Osteocyte (in vitro differentiated cells): ENCODE results near the gene BAHCC1. TPM values are rescaled to one million over a fixed set of nuclear protein-coding genes. Genes with fewer than 3 reads are reported as not detected.

Experiments used
- DNase-seq: peaks from one replicate; pipeline ENCODE4 v3.0.0; 2021; ENCODE audit warnings: mixed read lengths; ENCODE audit not compliant: unreplicated experiment; ENCODE audit errors: extremely low spot score
- H3K27ac Mint-ChIP-seq: one replicate; pipeline ENCODE4 v1.8.0; 2021; ENCODE audit warnings: mild to moderate bottlenecking, mixed read lengths; ENCODE audit not compliant: unreplicated experiment
- H3K27me3 Mint-ChIP-seq: one replicate; pipeline ENCODE4 v1.8.0; 2021; ENCODE audit warnings: mixed read lengths; ENCODE audit not compliant: unreplicated experiment
- H3K36me3 Mint-ChIP-seq: one replicate; pipeline ENCODE4 v1.8.0; 2021; ENCODE audit warnings: mixed read lengths; ENCODE audit not compliant: unreplicated experiment
- H3K4me1 Mint-ChIP-seq: one replicate; pipeline ENCODE4 v1.8.0; 2021; ENCODE audit warnings: mixed read lengths; ENCODE audit not compliant: unreplicated experiment
- H3K4me3 Mint-ChIP-seq: one replicate; pipeline ENCODE4 v1.8.0; 2021; ENCODE audit warnings: mild to moderate bottlenecking, moderate library complexity, mixed read lengths; ENCODE audit not compliant: unreplicated experiment
- H3K9me3 Mint-ChIP-seq: one replicate; pipeline ENCODE4 v1.8.0; 2021; ENCODE audit warnings: mixed read lengths; ENCODE audit not compliant: unreplicated experiment
- CTCF ChIP-seq: fragments of 200-600 bp; sonication (generic); IDR thresholded peaks from 2 replicates; pipeline ENCODE4 v1.5.0; 2021; ENCODE audit warnings: antibody characterized with exemption, mild to moderate bottlenecking, moderate library complexity
- total RNA-seq: library from RNA; stranded (reverse); gene quantifications from 2 replicates; pipeline ENCODE4 v1.2.1, GENCODE V29; 2021

BAHCC1 gene
- total RNA-seq, 1 donor from 2014 or later: 55.7 TPM

DNA sequence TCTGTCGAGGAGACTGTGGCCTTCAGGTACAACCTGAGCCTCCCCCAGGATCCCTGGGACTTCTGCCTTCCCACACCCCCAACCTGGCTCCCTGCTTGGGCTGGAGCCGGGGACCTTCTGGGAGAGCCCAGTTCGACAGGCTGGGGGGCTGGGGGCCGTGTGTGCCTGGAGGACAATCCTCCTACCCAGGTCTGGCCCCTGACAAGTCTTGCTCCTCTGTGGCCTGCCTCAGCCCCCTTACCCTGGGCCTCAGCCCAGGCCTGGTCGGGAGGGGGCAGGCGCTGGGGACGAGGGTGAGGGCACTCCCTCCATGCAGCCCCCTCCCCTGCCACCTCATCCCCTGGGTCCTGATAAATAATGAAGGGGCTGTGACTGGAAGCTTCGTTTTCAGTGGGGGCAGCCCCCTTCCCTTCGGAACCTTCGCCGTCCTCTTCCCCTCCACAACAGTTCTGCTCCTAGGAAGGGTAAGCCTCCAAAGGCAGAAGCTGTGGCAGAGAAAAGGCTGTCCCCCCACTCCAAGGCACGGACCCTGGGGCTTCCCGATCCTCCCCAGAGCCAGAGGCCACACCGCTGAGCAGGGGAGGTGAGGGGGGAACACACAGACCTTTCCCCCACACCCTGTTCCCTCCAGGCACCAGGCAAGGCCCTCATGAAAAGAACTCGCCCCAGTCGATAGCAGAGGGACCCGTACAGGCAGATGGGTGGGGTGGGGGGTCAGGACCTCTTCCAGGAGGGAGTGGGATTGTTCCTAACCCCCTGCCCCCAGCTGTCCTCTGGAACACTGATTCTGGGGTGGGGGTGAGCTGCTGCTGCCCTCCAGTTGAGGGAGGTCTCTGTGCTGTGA is 5.0 kb upstream of the BAHCC1 start:
- no peaks in the 10 kb centered on the region for H3K9me3 Mint-ChIP-seq
- DNase-seq: no peak
- peak overlapping the region; percentile 6 for H3K4me3 Mint-ChIP-seq
- H3K36me3 Mint-ChIP-seq: no peaks in the 10 kb centered on the region
- no peak for TF ChIP-seq CTCF
- H3K27me3 Mint-ChIP-seq: no peaks in the 10 kb centered on the region
- peaks cover 63% of the 10 kb centered on the region for H3K4me1 Mint-ChIP-seq
- H3K27ac Mint-ChIP-seq: peak overlapping the region; percentile 94

- Mint-ChIP-seq H3K27ac (peak overlapping the region; percentile 93), H3K36me3 (no peaks in the 10 kb centered on the region), H3K9me3 (no peaks in the 10 kb centered on the region), H3K4me1 (peaks cover 63% of the 10 kb centered on the region), H3K4me3 (no peak overlapping the region), H3K27me3 (no peaks in the 10 kb centered on the region)
- no peak for DNase-seq
- TF ChIP-seq CTCF: no peak
Measured at GRCh38 chr17:81390873-81391255, 4.4 kb upstream of the BAHCC1 start.

DNA sequence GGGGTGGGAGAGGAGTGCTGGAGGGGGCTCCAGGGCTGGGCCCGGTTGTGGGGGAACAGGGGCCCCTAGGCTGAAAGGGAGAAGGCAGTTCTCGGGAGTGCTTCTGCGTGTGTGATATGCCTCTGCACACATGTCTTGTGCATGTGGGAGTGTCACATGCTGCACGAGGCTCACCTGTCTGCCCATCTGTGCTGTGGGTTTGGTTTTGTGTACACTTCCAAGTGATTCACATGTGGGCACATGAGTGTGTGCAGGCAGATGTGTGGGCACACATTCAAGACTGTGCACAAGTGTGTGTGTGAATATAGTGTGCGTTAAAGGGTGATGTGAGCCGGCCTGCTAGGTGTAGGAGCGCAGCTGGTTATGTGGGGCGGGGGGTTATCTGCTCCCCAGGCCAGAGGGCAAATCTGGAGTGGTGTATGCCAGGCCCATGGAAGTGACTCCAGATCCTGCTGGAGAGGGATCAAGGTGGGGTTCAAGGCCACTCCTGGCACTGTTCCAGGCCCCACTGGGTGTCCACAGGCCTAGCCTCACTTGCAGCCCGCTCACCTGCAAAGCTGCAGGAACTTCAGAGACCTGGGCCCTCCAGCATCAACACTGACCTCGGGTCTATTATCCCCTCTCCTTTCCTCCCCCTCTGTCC is 3.8 kb upstream of the BAHCC1 start:
- peak overlapping the region; percentile 75 for H3K4me3 Mint-ChIP-seq
- TF ChIP-seq CTCF: no peak
- H3K9me3 Mint-ChIP-seq: no peaks in the 10 kb centered on the region
- H3K36me3 Mint-ChIP-seq: no peaks in the 10 kb centered on the region
- H3K27me3 Mint-ChIP-seq: no peaks in the 10 kb centered on the region
- DNase-seq: no peak
- peak overlapping the region; percentile 93 for H3K27ac Mint-ChIP-seq
- peaks cover 62% of the 10 kb centered on the region for H3K4me1 Mint-ChIP-seq

GRCh38 chr17:81391936-81392908 is 3.0 kb upstream of the BAHCC1 start:
- H3K27me3 Mint-ChIP-seq: no peaks in the 10 kb centered on the region
- no peak for TF ChIP-seq CTCF

More at GRCh38 chr17:81391936-81392908, 3.0 kb upstream of the BAHCC1 start:
- Mint-ChIP-seq H3K36me3 (no peaks in the 10 kb centered on the region), H3K9me3 (no peaks in the 10 kb centered on the region), H3K27ac (peak overlapping the region; percentile 93), H3K4me3 (peak overlapping the region; percentile 75), H3K4me1 (peaks cover 62% of the 10 kb centered on the region)
- no peak for DNase-seq
